Measurements from ENCODE around the gene TDRKH. TPM values are rescaled to one million over a fixed set of nuclear protein-coding genes. Genes with fewer than 3 reads are reported as not detected.

TDRKH gene
- total and polyA plus RNA-seq, 2 of the 13 experiments (the other 11 are each of a cell fraction or from before 2014, with no cell fraction given): 3.9 to 5.4 TPM

DNA sequence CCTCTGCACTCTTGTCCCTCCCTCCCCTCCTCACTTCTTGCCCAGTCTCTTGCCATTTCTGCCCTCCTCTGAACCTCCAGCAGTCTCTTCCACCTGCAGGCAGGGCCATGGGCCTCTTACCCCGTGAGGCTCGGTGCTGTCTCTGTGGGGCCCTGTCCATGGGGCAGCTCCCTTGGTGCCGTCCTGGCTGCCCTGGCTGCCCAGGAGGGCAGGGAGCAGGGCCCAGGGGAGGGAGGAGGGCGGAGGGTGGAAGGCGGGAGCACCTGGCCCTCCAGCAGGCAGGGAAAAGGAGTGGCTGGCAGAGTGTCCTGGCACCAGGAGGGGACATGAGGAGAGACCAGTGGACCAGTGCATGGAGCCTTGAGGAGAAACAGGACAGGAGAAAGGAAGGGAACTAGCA is 41.3 kb upstream of the TDRKH start, which contains the start of gene RORC (continued):
- TF ChIP-seq ELF3 (CRISPR knock-in tag; IDR thresholded peaks at IDR 0.05): 0 out of 2 replicates have a peak, but pooled peaks have one; percentile 13
- 0 out of 2 replicates have a peak, but pooled peaks have one; percentile 30 for TF ChIP-seq ZKSCAN8 (CRISPR knock-in tag; IDR thresholded peaks at IDR 0.05; ENCODE audit: borderline replicate concordance)
- no peak for TF ChIP-seq SP1 (IDR thresholded peaks at IDR 0.05)
- 0 out of 2 replicates have a peak, but pooled peaks have one; percentile 28 for TF ChIP-seq SP1 (CRISPR knock-in tag; IDR thresholded peaks at IDR 0.05)
- TF ChIP-seq, protein P1, sequence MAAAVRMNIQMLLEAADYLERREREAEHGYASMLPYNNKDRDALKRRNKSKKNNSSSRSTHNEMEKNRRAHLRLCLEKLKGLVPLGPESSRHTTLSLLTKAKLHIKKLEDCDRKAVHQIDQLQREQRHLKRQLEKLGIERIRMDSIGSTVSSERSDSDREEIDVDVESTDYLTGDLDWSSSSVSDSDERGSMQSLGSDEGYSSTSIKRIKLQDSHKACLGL (CRISPR knock-in tag; IDR thresholded peaks at IDR 0.05): no peak
- no peak for TF ChIP-seq NFKB2 (CRISPR knock-in tag; IDR thresholded peaks at IDR 0.05; ENCODE audit: borderline replicate concordance)
- TF ChIP-seq PRMT3 (CRISPR knock-in tag; IDR thresholded peaks at IDR 0.05; ENCODE audit: borderline replicate concordance, low read depth): no peak
- no peak for TF ChIP-seq TARDBP (CRISPR knock-in tag; IDR thresholded peaks at IDR 0.05)
- TF ChIP-seq ZNF383 (CRISPR knock-in tag; IDR thresholded peaks at IDR 0.05; ENCODE audit: borderline replicate concordance): no peak
- TF ChIP-seq SATB2 (CRISPR knock-in tag; IDR thresholded peaks at IDR 0.05): no peak
- TF ChIP-seq MYC (CRISPR knock-in tag; IDR thresholded peaks at IDR 0.05; ENCODE audit: borderline replicate concordance): no peak
- 0 out of 2 replicates have a peak, but pooled peaks have one; percentile 5 for TF ChIP-seq FOSL2 (CRISPR knock-in tag; IDR thresholded peaks at IDR 0.05)
- TF ChIP-seq, protein P2, sequence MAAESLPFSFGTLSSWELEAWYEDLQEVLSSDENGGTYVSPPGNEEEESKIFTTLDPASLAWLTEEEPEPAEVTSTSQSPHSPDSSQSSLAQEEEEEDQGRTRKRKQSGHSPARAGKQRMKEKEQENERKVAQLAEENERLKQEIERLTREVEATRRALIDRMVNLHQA (CRISPR knock-in tag; IDR thresholded peaks at IDR 0.05): no peak
- no peak for TF ChIP-seq U2AF1 (optimal IDR thresholded peaks at IDR 0.05; ENCODE audit: low read depth, low read length)
- TF ChIP-seq, protein P3, sequence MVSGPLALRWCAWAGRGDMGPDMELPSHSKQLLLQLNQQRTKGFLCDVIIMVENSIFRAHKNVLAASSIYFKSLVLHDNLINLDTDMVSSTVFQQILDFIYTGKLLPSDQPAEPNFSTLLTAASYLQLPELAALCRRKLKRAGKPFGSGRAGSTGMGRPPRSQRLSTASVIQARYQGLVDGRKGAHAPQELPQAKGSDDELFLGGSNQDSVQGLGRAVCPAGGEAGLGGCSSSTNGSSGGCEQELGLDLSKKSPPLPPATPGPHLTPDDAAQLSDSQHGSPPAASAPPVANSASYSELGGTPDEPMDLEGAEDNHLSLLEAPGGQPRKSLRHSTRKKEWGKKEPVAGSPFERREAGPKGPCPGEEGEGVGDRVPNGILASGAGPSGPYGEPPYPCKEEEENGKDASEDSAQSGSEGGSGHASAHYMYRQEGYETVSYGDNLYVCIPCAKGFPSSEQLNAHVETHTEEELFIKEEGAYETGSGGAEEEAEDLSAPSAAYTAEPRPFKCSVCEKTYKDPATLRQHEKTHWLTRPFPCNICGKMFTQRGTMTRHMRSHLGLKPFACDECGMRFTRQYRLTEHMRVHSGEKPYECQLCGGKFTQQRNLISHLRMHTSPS (CRISPR knock-in tag; IDR thresholded peaks at IDR 0.05; ENCODE audit: low read depth): peak; percentile 92
- TF ChIP-seq ARNT (IDR thresholded peaks at IDR 0.05): no peak
- no peak for TF ChIP-seq PPARG (CRISPR knock-in tag; conservative IDR thresholded peaks at IDR 0.05)
- TF ChIP-seq, protein P4, sequence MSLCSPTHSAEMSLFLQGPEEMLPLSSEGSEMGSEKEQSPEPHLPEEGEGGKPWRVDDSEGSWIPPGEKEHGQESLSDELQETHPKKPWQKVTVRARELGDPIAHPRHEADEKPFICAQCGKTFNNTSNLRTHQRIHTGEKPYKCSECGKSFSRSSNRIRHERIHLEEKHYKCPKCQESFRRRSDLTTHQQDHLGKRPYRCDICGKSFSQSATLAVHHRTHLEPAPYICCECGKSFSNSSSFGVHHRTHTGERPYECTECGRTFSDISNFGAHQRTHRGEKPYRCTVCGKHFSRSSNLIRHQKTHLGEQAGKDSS (CRISPR knock-in tag; IDR thresholded peaks at IDR 0.05; ENCODE audit: borderline replicate concordance, low read depth): no peak
- TF ChIP-seq ZNF709 (CRISPR knock-in tag; IDR thresholded peaks at IDR 0.05): no peak
- TF ChIP-seq ZNF780A (CRISPR knock-in tag; IDR thresholded peaks at IDR 0.05): no peak
- TF ChIP-seq, protein P5, sequence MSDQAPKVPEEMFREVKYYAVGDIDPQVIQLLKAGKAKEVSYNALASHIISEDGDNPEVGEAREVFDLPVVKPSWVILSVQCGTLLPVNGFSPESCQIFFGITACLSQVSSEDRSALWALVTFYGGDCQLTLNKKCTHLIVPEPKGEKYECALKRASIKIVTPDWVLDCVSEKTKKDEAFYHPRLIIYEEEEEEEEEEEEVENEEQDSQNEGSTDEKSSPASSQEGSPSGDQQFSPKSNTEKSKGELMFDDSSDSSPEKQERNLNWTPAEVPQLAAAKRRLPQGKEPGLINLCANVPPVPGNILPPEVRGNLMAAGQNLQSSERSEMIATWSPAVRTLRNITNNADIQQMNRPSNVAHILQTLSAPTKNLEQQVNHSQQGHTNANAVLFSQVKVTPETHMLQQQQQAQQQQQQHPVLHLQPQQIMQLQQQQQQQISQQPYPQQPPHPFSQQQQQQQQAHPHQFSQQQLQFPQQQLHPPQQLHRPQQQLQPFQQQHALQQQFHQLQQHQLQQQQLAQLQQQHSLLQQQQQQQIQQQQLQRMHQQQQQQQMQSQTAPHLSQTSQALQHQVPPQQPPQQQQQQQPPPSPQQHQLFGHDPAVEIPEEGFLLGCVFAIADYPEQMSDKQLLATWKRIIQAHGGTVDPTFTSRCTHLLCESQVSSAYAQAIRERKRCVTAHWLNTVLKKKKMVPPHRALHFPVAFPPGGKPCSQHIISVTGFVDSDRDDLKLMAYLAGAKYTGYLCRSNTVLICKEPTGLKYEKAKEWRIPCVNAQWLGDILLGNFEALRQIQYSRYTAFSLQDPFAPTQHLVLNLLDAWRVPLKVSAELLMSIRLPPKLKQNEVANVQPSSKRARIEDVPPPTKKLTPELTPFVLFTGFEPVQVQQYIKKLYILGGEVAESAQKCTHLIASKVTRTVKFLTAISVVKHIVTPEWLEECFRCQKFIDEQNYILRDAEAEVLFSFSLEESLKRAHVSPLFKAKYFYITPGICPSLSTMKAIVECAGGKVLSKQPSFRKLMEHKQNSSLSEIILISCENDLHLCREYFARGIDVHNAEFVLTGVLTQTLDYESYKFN (CRISPR knock-in tag; conservative IDR thresholded peaks at IDR 0.05): no peak
- TF ChIP-seq ZBTB20 (CRISPR knock-in tag; IDR thresholded peaks at IDR 0.05; ENCODE audit: borderline replicate concordance, low read depth): no peak
- TF ChIP-seq HNF4A (CRISPR knock-in tag; IDR thresholded peaks at IDR 0.05): peak; percentile 36
- TF ChIP-seq KMT2B (CRISPR knock-in tag; IDR thresholded peaks at IDR 0.05): no peak
